NCI-H2107 treated with DMSO at 0.1 percent for 48 hours (cell line): ENCODE data around the gene RNF167.

Experiments
- DNase-seq: peaks from one replicate; lab custom pipeline; 2025; ENCODE audit not compliant: unreplicated experiment; lab: John Stamatoyannopoulos, UW

The RNF167 gene

DNA sequence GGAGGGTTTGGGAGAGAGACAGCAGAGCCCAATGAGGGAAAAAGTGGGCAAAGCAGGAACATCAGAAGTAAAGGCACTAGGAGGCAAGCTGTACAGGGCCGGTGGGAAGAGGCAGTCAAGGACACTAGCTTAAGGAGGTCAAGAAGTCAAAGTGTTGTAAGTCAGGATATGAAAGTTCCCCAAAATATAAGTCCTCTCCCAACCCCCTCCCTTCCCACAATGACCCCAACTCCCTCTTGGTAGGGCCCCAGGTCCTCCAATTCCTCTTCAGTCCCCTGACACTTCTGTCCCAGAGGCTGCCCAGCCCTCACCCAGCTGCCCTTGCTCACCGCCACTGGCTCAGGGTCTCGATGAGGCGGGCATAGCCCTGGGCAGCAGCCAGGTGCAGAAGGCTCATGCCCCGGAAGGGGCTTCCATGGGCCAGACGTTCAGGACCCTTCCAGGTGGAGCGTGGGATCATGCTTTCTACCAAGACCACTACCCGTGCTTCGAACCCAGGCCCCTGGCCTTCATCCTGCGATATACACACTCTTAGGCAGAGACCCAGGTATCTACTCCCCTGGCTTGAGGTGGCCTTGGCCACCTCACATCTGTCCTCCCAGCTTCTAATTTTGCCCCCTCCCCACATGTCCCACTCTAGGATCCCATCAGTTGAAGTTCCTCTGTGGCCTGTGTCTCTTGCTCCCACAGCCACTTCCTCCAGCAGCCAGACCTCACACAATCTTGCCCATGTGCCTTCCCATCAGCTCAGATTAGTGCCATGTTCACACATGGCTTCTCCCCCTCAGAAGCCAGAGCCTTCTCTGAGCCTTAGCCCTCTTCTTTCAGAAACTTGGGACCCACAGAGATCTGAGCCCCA is 33.4 kb downstream of the RNF167 start:
- no peak for DNase-seq

DNA sequence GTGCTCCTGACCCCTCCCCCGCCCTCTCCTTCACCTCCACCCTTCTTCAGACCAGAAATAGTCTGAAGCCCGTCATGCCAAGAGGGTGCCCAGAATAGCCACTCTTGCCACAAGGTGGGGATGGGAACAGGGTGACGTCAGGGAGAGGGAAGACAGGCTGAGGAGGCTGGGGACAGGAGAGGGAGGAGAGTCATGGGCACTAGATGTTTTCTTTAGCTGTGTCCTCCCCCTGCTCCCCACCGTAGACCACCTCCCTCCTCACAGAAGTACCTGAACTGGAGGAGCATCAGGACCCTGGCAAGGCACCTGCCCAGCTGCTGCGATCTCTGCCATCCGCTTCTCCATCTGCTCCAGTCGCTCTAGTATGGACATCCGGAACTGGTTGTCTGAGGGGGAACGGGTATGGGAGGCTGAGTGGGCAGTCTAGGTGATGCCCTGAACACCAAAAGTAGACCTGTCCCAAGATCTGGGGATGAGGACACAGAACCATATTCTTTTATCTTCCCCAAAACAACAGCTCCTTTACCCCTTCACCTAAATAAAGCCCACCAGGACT is 34.1 kb downstream of the RNF167 start:
- no peak for DNase-seq

DNA sequence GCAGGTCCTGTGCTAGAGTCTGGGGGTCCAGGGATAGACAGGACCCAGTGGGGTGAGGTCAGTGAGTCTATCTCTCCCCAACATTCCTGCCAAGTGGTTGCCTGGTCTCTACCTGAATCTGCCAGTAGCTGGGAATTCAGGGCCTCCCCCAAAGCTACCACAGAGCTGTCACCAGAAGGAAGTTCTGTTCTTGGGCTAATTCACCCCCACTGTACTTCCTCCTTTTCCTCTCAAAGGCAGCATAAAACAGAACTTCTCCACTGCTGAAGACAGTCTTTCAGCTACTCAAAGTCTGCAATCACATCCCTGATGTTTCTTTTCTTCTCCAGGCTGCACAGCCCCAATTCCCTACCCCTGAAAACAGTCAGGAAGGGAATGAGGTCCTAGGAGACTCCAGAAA is 38.7 kb downstream of the RNF167 start:
- no peak for DNase-seq

DNA sequence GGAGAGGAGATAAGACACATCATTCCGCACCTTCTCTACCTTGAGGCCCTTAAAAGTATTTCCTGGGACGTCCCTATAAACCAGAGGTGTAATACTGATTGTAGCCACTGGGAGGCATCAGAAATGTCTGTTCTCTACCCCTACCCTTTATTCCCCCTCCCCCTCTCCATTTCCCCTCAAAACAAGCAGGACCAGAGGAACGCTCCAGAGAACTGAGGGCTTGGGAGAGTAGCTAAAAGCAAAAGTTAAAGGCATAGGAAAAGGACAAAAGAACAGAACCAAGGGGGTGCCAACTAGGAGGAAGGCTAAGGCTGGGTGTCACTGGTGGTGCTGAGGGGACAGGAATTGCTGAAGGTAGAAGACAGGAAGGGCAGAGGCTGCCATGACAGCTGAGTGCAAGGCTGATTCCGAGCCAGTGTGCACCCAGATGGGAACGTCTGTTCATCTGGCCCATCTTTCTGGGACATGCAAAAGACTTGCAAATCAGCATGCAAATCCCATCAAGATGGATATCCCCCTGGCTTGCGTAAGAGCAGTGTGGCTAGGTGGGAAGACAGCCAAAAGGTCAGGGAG is 40.7 kb downstream of the RNF167 start:
- DNase-seq: no peak

DNA sequence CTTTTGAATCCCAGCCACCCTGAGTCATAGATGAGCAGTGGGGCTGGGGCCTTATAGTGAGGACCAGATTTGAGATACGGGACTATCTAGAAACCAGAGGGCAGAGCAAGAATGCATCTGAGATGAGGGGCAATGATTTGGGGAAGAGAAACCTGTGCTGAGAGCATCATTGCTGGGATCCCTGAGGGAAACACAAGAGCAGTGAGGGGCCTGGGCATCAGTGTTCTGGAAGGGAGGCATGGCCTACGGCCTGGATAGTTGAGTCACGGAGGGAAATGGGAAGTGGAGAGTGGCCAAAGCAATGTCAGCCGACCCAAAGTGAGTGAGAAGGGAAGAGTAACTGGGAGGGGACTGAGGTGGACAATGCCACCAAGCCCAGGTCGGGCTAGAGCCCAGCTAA is 42.2 kb downstream of the RNF167 start:
- no peak for DNase-seq

DNA sequence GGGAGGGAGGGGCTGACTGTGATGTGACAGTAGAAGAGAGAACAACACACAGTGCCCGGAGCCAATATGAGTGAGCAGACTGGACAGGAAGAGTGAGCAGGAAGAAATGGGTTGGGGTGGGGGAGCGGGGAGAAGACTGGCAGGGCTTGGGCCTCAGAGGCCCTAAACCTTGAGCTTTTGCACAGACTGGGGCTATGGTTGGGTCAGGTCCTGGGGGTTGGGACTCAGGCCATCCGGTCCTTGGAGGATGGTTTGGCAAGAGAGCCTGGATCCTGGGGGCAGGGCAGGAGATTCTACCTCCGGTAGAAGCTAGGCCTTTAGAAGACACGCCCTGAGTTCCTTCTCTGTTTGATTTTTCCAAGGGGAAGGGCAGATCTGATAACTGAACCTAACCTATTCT is 46.3 kb downstream of the RNF167 start:
- no peak for DNase-seq

DNA sequence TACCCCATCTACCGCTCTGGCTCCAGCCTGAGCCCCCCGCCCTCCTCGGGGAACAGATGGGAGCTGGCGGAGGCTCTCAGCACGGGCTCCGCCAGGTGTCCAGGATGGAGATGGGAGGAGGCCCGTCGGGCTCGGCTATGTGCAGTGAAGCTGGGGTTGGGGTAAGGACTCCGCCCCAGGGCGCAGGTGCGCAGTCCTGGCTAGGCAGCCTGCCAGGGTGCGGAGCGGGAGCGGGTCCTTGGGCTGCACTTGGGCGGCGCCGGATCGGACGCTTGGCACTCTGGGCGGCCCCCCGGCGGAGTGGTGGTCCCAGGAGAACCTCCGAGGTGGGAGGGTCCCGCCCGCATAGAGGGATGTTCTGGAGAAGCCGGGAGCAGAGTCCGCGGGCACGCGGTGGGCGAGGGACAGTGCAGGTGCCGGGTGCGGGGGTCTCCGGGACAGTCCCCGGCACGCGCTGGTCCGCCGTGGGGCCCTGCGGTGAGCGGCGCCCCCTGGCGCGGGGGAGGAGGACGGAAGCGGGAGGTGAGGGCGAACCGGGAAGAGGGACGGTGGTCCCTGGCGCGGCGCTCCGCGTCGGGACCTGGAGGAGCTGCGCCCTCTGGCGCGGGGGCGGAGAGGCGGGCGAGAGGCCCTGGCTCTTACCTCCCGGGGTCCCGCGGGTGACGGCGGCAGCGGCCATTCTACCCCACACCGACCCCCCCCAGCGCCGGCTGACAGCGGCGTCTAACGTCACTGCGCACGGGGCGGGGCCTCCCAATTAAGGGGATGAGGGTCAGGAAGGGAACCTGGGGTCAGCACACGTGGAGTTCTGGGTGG is 47.1 kb downstream of the RNF167 start, which contains the start of gene CAMTA2:
TSS of gene CAMTA2 (minus strand) at position 725 of the 816 bp plus-strand sequence. CDS start 1,453 bp downstream, outside the sequence.
- peak; percentile 41 for DNase-seq

DNA sequence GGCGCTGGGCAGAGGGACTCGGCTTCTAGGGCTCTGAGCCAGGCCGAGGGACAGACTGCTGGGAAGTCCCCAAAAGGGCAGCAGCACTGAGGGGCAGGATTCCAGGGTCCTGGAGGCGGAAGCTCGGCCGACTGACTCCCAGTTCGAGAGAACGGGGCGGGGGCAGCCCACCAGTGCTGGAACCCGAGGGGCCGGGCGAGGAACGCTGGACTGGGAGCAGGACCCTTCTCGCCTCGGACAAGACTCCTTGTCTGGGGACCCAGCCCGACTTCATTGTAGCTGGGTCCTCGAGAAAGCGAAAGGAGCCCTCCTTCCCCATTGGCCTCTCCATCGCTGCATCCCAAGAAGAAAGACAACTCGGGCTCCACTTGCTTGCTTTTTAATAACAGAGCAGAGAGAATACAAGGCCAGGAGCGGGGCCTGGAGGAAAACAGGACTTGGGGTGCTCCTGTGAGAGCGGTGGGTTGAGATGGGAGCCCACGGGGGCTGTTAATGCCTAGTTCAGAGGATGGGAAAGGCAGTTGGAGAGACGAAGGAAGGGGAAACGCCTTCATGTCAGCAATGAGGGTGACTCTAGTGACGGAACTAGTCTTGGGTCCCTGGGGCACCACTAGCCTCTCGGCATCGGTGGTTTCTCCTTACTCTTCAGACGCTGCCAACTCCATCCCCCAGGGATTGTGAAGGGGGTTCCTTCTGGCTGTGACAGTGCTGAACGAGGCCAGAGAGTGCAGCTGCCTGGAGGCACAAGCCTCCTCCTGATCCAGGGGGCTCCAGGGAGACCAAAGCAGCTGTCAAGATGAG is 47.9 kb downstream of the RNF167 start:
- peak; percentile 16 for DNase-seq

DNA sequence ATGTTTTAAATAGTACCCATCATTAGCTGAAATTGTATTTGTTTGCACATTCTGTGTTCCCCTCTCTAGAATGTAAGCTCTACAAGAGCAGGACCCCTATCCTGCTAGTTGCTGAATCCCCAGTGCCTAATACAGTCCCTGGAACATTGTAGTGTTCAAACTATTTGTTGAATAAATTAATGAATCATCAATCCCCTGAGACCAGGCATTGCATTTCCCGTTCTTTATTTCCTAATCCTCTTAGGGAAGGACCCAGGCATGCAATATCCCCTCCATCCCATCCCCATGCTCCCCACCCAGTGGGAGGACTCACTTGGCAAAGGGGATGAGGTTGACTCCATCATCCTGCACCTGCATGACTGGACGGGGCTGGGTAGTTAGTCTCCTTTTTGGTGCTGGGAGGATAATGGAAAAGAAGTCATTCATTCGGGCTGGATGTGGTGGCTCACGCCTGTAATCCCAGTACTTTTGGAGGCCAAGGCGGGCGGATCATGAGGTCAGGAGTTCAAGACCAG is 54.1 kb downstream of the RNF167 start:
- DNase-seq: no peak
